H9 (cell line): ENCODE data around the gene TRPM2. TPM values are rescaled to one million over a fixed set of nuclear protein-coding genes. Genes with fewer than 3 reads are reported as not detected.

Experiments
- DNase-seq: peaks from one replicate; pipeline ENCODE4 v3.0.0-alpha.2; 2017
- H2AFZ ChIP-seq: one replicate; pipeline ENCODE4 v1.6.1; 2013; ENCODE audit warnings: mild to moderate bottlenecking, low read length, control low read depth, moderate library complexity
- H2AK5ac ChIP-seq: 2 replicates; pipeline ENCODE4 v1.6.1; 2013; ENCODE audit warnings: low read length, control low read depth, mixed read lengths; ENCODE audit not compliant: insufficient read length
- H2BK120ac ChIP-seq: one replicate; pipeline ENCODE4 v1.6.1; 2013; ENCODE audit warnings: low read depth, mild to moderate bottlenecking, low read length, control low read depth, inconsistent platforms; ENCODE audit not compliant: poor library complexity, severe bottlenecking
- H2BK12ac ChIP-seq: 2 replicates; pipeline ENCODE4 v1.6.1; 2013; ENCODE audit warnings: low read length, control low read depth, mixed read lengths, low read depth; ENCODE audit not compliant: insufficient read length
- H2BK15ac ChIP-seq: 2 replicates; pipeline ENCODE4 v1.6.1; 2013; ENCODE audit warnings: low read depth, low read length, control low read depth
- H2BK20ac ChIP-seq: one replicate; pipeline ENCODE4 v1.6.1; 2013; ENCODE audit warnings: low read depth, mild to moderate bottlenecking, low read length, control low read depth, inconsistent platforms; ENCODE audit not compliant: poor library complexity, severe bottlenecking
- H2BK5ac ChIP-seq: 2 replicates; pipeline ENCODE4 v1.6.1; 2013; ENCODE audit warnings: low read length, control low read depth, mixed read lengths; ENCODE audit not compliant: insufficient read length
- H3K14ac ChIP-seq: 2 replicates; pipeline ENCODE4 v1.6.1; 2013; ENCODE audit warnings: low read length, control low read depth; ENCODE audit not compliant: insufficient read depth
- H3K18ac ChIP-seq: 2 replicates; pipeline ENCODE4 v1.6.1; 2013; ENCODE audit warnings: low read depth, mild to moderate bottlenecking, mixed read lengths, low read length, control low read depth; ENCODE audit not compliant: insufficient read length
- H3K23ac ChIP-seq: 2 replicates; pipeline ENCODE4 v1.6.1; 2013; ENCODE audit warnings: low read length, control low read depth, mixed read lengths, low read depth; ENCODE audit not compliant: insufficient read length
- H3K23me2 ChIP-seq: 2 replicates; pipeline ENCODE4 v1.6.1; 2013; ENCODE audit warnings: low read depth, mild to moderate bottlenecking, mixed read lengths, low read length, control low read depth; ENCODE audit not compliant: insufficient read length, poor library complexity, severe bottlenecking
- H3K27ac ChIP-seq: 2 replicates; pipeline ENCODE4 v1.5.1; 2013; ENCODE audit warnings: low read length, control low read depth, mixed read lengths, low read depth; ENCODE audit not compliant: insufficient read length
- H3K27me3 ChIP-seq: 2 replicates; pipeline ENCODE4 v1.6.1; 2013; ENCODE audit warnings: low read length, control low read depth, inconsistent platforms; ENCODE audit not compliant: insufficient read depth
- H3K4ac ChIP-seq: 2 replicates; pipeline ENCODE4 v1.6.1; 2013; ENCODE audit warnings: low read depth, mild to moderate bottlenecking, control low read depth, inconsistent platforms, low read length, moderate library complexity
- H3K4me1 ChIP-seq: 2 replicates; pipeline ENCODE4 v1.6.1; 2013; ENCODE audit warnings: low read length, control low read depth, inconsistent platforms; ENCODE audit not compliant: insufficient read depth
- H3K4me2 ChIP-seq: 2 replicates; pipeline ENCODE4 v1.6.1; 2013; ENCODE audit warnings: low read length, control low read depth, mixed read lengths; ENCODE audit not compliant: insufficient read length, insufficient read depth
- H3K56ac ChIP-seq: 2 replicates; pipeline ENCODE4 v1.6.1; 2013; ENCODE audit warnings: low read depth, mild to moderate bottlenecking, mixed read lengths, low read length, control low read depth; ENCODE audit not compliant: insufficient read length
- H3K79me1 ChIP-seq: 2 replicates; pipeline ENCODE4 v1.6.1; 2013; ENCODE audit warnings: low read depth, mild to moderate bottlenecking, moderate library complexity, low read length, control low read depth, inconsistent platforms; ENCODE audit not compliant: insufficient read depth, poor library complexity, severe bottlenecking
- H3K79me2 ChIP-seq: 2 replicates; pipeline ENCODE4 v1.6.1; 2013; ENCODE audit warnings: low read length, control low read depth, inconsistent platforms; ENCODE audit not compliant: insufficient read depth
- H3K9ac ChIP-seq: 2 replicates; pipeline ENCODE4 v1.6.1; 2013; ENCODE audit warnings: low read length, control low read depth, mixed read lengths; ENCODE audit not compliant: insufficient read length; ENCODE audit errors: extremely low read depth
- H3K9me3 ChIP-seq: one replicate; pipeline ENCODE4 v1.6.1; 2013; ENCODE audit warnings: low read depth, low read length, inconsistent platforms; ENCODE audit not compliant: control insufficient read depth
- H3T11ph ChIP-seq: one replicate; pipeline ENCODE4 v1.6.1; 2013; ENCODE audit warnings: mild to moderate bottlenecking, low read length, control low read depth, inconsistent platforms
- H4K20me1 ChIP-seq: one replicate; pipeline ENCODE4 v1.6.1; 2013; ENCODE audit not compliant: control insufficient read depth, insufficient read length, insufficient read depth
- H4K5ac ChIP-seq: 2 replicates; pipeline ENCODE4 v1.6.1; 2013; ENCODE audit warnings: low read depth, mild to moderate bottlenecking, mixed read lengths, low read length, control low read depth; ENCODE audit not compliant: insufficient read length
- H4K8ac ChIP-seq: replicated peaks from 2 replicates; pipeline ENCODE4 v1.6.1; 2013; ENCODE audit warnings: low read length, control low read depth, mixed read lengths, low read depth; ENCODE audit not compliant: insufficient read length
- H4K91ac ChIP-seq: 2 replicates; pipeline ENCODE4 v1.6.1; 2013; ENCODE audit warnings: low read depth, mild to moderate bottlenecking, moderate library complexity, mixed read lengths, low read length, control low read depth; ENCODE audit not compliant: insufficient read length
- H3K27ac Mint-ChIP-seq, 3 experiments: 2 replicates in 2 of 3; 3 replicates in 1 of 3; pipeline ENCODE4 v1.8.0; 2020 to 2021; ENCODE audit warnings: mixed read lengths in 3 of 3, mild to moderate bottlenecking in 1 of 3, moderate library complexity in 1 of 3
- H3K27me3 Mint-ChIP-seq: 2 replicates; pipeline ENCODE4 v1.8.0; 2021; ENCODE audit warnings: low read depth, mild to moderate bottlenecking, moderate library complexity, mixed read lengths
- H3K36me3 Mint-ChIP-seq, 3 experiments: 2 replicates in 2 of 3; 3 replicates in 1 of 3; pipeline ENCODE4 v1.8.0; 2020 to 2021; ENCODE audit warnings: low read depth in 3 of 3, mixed read lengths in 3 of 3; ENCODE audit not compliant: insufficient read depth in 1 of 3
- H3K4me1 Mint-ChIP-seq, 2 experiments: 2 replicates each; pipeline ENCODE4 v1.8.0; 2020; ENCODE audit warnings: mixed read lengths in 2 of 2
- H3K4me3 Mint-ChIP-seq, 2 experiments: 2 replicates in 1 of 2; 3 replicates in 1 of 2; pipeline ENCODE4 v1.8.0; 2020 to 2021; ENCODE audit warnings: mild to moderate bottlenecking in 2 of 2, mixed read lengths in 2 of 2, moderate library complexity in 1 of 2
- H3K9me3 Mint-ChIP-seq, 2 experiments: 2 replicates in 1 of 2; 3 replicates in 1 of 2; pipeline ENCODE4 v1.8.0; 2020; ENCODE audit warnings: mild to moderate bottlenecking in 2 of 2, mixed read lengths in 2 of 2, moderate library complexity in 1 of 2
- WGBS: extraction: QIAGEN DNeasy Blood & Tissue Kit; methylation state at CpG from one replicate; pipeline ENCODE4 v1.1.7; 2013; ENCODE audit warnings: missing lambda C conversion rate, low lambda C conversion rate, mixed read lengths; ENCODE audit not compliant: insufficient read length; ENCODE audit errors: extremely low coverage; 5-methylcytosine and 5-hydroxymethylcytosine counted together
- total RNA-seq: library from RNA; stranded (reverse); gene quantifications from 2 replicates; pipeline ENCODE4 v1.2.1, GENCODE V29; 2021
- TF ChIP-seq, protein P1 (sequence below): fragments of 200-600 bp; sonication (generic); conservative IDR thresholded peaks from 3 replicates; pipeline ENCODE4 v1.8.0; 2021; ENCODE audit warnings: antibody characterized with exemption, mild to moderate bottlenecking

TRPM2 gene
- total RNA-seq, 1 experiment from 2014 or later = 0.68 TPM

DNA sequence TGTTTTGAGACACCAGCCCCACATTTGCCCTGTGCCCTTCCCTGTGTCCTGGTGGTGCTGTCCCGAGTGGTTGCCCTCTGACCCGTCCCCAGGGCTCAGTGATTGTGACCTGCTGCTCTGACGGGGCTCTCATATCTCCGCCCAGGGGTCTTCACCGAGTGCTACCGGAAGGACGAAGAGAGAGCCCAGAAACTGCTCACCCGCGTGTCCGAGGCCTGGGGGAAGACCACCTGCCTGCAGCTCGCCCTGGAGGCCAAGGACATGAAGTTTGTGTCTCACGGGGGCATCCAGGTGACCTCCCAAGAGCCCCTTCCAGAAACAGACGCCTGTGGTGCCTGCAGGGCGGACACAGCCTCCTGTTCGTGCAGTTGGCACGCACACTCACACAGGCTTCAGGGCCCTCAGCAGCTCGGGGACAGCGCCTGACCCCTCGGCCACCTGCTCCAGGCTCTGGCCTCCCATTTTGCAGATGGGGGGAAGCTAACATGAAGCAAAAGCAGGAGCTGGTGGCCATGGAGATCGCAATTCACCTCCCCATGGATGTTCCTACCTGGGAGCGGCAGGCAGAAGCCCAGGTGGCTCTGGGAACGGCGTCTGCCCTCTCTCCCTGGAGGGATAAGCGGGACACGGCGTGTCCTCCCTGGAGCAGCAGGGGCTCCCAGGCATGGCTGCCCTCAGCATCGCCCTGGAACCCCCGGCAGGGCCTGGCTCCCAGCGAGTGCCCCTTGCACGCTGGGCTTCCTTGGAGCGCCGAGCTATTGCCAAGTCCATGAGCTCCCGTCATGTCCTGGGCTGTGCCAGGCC lies 45.9 kb downstream of the TRPM2 start:
- DNase-seq = peak; percentile 24
- no peak overlapping the region for H3K18ac ChIP-seq
- H3K9me3 ChIP-seq = no peaks in the 10 kb centered on the region
- no peaks in the 10 kb centered on the region for H4K20me1 ChIP-seq
- Mint-ChIP-seq H3K27me3 (no peaks in the 10 kb centered on the region), H3K9me3 (peaks cover 0 to 2% of the 10 kb centered on the region in 2 experiments; a peak in 3 of 5 replicates), H3K27ac (no peak overlapping the region), H3K4me1 (no peaks in the 10 kb centered on the region), H3K36me3 (peaks cover 0 to 2% (median 0%) of the 10 kb centered on the region in 3 experiments; a peak in 1 of 7 replicates), H3K4me3 (no peak overlapping the region)
- H2BK12ac ChIP-seq = no peak overlapping the region
- no peaks in the 10 kb centered on the region for H3K79me1 ChIP-seq
- no peak overlapping the region for H3K9ac ChIP-seq
- H3K79me2 ChIP-seq = no peaks in the 10 kb centered on the region
- H4K8ac ChIP-seq = no peak overlapping the region
- no CpG with 5 or more reads among the region's 33 CpGs for WGBS
- H2BK5ac ChIP-seq = no peak overlapping the region
- no peak overlapping the region for H4K91ac ChIP-seq
- TF ChIP-seq, protein P1, sequence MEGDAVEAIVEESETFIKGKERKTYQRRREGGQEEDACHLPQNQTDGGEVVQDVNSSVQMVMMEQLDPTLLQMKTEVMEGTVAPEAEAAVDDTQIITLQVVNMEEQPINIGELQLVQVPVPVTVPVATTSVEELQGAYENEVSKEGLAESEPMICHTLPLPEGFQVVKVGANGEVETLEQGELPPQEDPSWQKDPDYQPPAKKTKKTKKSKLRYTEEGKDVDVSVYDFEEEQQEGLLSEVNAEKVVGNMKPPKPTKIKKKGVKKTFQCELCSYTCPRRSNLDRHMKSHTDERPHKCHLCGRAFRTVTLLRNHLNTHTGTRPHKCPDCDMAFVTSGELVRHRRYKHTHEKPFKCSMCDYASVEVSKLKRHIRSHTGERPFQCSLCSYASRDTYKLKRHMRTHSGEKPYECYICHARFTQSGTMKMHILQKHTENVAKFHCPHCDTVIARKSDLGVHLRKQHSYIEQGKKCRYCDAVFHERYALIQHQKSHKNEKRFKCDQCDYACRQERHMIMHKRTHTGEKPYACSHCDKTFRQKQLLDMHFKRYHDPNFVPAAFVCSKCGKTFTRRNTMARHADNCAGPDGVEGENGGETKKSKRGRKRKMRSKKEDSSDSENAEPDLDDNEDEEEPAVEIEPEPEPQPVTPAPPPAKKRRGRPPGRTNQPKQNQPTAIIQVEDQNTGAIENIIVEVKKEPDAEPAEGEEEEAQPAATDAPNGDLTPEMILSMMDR = no peak
- H2AFZ ChIP-seq = no peak overlapping the region
- H3K23ac ChIP-seq = no peak overlapping the region
- no peak overlapping the region for H4K5ac ChIP-seq
- H3K27me3 ChIP-seq = no peaks in the 10 kb centered on the region
- no peak overlapping the region for H2AK5ac ChIP-seq
- H2BK20ac ChIP-seq = no peak overlapping the region
- H3K4ac ChIP-seq = no peak overlapping the region
- no peak overlapping the region for H2BK15ac ChIP-seq
- no peak overlapping the region for H2BK120ac ChIP-seq
- H3K4me1 ChIP-seq = no peaks in the 10 kb centered on the region
- H3T11ph ChIP-seq = no peak overlapping the region
- no peak overlapping the region for H3K27ac ChIP-seq
- H3K4me2 ChIP-seq = no peak overlapping the region
- no peak overlapping the region for H3K14ac ChIP-seq
- no peaks in the 10 kb centered on the region for H3K23me2 ChIP-seq
- H3K56ac ChIP-seq = no peak overlapping the region
